CD4-positive, alpha-beta T cell treated with Interleukin-12 subunit alpha and Interleukin-12 subunit beta, for 1 hour (primary cell): Measurements from ENCODE around the gene PARL.

Experiments used
- DNase-seq: peaks from one replicate; pipeline ENCODE4 v3.0.0-alpha.2; 2020

PARL gene

GRCh38 chr3:183782576-183783276 is 102.0 kb downstream of the PARL start:
- DNase-seq = no peak

DNA sequence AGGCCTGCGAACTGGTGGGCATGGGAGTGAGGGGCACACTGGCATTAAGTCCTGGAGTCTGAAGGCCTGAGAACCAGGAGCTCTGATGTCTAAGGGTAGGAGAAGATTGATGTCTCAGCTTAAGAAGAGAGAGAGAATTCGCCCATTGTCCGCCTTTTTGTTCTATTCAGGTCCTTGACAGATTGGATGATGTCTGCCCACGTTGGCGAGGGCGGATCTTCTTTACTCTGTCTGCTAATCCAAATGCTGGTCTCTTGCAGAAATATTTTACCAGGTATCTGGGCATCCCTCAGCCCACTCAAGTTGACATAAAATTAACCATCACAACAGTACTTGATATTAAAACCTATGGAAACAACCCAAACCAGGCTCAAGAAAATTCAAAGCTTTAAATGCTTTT is 103.4 kb downstream of the PARL start:
- no peak for DNase-seq

DNA sequence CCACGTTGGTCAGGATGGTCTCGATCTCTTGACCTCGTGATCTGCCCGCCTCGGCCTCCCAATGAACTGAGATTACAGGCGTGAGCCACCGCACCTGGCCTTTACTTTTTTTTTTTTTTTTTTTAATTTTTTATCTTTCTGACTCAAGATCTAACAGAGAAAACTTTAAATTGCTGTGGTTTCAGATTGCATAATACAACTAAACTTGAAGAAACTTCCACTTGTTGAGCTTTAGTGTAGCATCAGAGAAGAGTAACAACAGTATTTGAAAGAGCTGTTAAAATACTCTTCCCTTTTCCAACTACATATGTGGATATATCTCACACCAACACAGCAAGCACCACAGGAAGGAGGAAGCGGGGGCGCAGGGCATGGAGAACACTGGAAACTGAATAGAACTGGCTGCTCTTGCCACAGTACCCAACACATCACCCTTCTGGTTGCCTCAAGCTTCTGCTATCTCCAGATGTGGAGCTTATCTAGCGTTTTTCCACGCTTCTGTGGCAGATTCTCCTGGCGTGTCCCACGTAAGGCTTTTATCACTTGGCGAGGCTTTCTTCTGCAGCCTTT is 104.7 kb downstream of the PARL start:
- DNase-seq = no peak
